HEK293 (cell line): ENCODE results near the gene S1PR5.

Experiments used
- GLI4 ChIP-seq: fragments of 450-650 bp; formaldehyde crosslinking; IDR thresholded peaks from 2 replicates; pipeline ENCODE4 v1.5.1; 2016; ENCODE audit warnings: missing biosample characterization, missing genetic modification characterization
- YY1 ChIP-seq: fragments of 450-650 bp; formaldehyde crosslinking; IDR thresholded peaks from 2 replicates; pipeline ENCODE4 v1.5.1; 2018; ENCODE audit warnings: missing biosample characterization, missing genetic modification characterization
- ZFP37 ChIP-seq: fragments of 450-650 bp; formaldehyde crosslinking; IDR thresholded peaks from 2 replicates; pipeline ENCODE4 v1.5.1; 2016; ENCODE audit warnings: missing biosample characterization, missing genetic modification characterization
- ZNF121 ChIP-seq: fragments of 450-650 bp; formaldehyde crosslinking; IDR thresholded peaks from 2 replicates; pipeline ENCODE4 v1.5.1; 2016; ENCODE audit warnings: missing biosample characterization, missing genetic modification characterization
- ZNF521 ChIP-seq: fragments of 450-650 bp; formaldehyde crosslinking; IDR thresholded peaks from 2 replicates; pipeline ENCODE4 v1.5.1; 2017; ENCODE audit warnings: missing biosample characterization, mild to moderate bottlenecking, missing genetic modification characterization
- ZNF785 ChIP-seq: fragments of 450-650 bp; formaldehyde crosslinking; IDR thresholded peaks from 2 replicates; pipeline ENCODE4 v1.5.1; 2016; ENCODE audit warnings: missing biosample characterization, missing genetic modification characterization
- TF ChIP-seq, protein P1 (sequence below): fragments of 450-650 bp; formaldehyde crosslinking; IDR thresholded peaks from 2 replicates; pipeline ENCODE4 v1.5.1; 2016; ENCODE audit warnings: missing biosample characterization, missing genetic modification characterization

DNA sequence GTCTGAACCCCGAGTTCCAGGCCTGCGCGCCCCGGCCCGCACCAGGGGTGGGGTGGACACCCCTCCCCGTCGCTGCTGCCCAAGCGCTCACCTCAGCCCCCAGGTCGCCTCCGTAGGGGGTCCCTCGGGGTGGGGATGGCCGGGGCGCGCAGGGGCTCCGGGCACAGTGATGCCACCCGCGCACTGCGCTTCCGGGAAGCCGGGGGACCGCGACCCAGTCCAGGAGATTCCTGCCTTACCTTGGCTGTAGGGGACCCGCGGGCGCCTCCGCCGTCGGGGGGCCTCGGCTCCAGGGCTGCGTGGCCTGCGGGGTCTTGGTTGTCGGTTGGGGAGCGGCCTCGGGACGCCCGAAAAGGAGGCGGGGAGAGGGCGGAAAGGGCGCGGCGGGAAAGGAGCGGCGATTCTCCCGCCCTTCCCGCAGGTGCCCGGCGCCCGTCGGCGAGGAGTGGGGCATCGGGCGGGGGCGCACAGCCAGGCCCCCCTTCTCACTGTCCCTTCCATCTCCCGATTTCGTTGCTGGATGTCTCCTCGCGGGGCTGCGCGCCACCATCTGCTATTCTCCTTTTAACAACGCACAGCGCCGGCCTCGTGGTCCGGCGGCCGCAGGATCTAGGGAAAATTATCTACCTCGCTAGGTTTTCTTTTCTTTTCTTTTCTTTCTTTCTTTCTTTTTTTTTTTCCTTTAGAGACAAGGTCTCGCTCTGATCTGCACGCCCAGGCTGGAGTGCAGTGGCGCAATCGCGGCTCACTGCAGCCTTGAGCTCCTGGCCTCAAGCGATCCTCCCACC is 14.1 kb downstream of the S1PR5 start, which contains the start of gene KEAP1:
- TF ChIP-seq ZNF521 (tag by site-specific recombination) (no peak), ZNF121 (tag by site-specific recombination) (no peak), ZFP37 (tag by site-specific recombination) (no peak), ZNF785 (tag by site-specific recombination) (no peak), YY1 (tag by site-specific recombination) (no peak), GLI4 (tag by site-specific recombination) (no peak)
- TF ChIP-seq, protein P1, sequence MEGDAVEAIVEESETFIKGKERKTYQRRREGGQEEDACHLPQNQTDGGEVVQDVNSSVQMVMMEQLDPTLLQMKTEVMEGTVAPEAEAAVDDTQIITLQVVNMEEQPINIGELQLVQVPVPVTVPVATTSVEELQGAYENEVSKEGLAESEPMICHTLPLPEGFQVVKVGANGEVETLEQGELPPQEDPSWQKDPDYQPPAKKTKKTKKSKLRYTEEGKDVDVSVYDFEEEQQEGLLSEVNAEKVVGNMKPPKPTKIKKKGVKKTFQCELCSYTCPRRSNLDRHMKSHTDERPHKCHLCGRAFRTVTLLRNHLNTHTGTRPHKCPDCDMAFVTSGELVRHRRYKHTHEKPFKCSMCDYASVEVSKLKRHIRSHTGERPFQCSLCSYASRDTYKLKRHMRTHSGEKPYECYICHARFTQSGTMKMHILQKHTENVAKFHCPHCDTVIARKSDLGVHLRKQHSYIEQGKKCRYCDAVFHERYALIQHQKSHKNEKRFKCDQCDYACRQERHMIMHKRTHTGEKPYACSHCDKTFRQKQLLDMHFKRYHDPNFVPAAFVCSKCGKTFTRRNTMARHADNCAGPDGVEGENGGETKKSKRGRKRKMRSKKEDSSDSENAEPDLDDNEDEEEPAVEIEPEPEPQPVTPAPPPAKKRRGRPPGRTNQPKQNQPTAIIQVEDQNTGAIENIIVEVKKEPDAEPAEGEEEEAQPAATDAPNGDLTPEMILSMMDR, result no peak
